AG09309 (cell line): ENCODE data around the gene PRKAG2.

Experiments
- DNase-seq: peaks from one replicate; pipeline ENCODE4 v3.0.0-alpha.2; 2010; ENCODE audit warnings: low read depth
- H3K4me3 ChIP-seq: 2 replicates; pipeline ENCODE4 v1.5.1; 2011; ENCODE audit warnings: mild to moderate bottlenecking, low read depth, low read length, moderate library complexity; ENCODE audit not compliant: control insufficient read depth
- TF ChIP-seq, protein P1 (sequence below): IDR thresholded peaks from 2 replicates; pipeline ENCODE4 v1.5.1; 2011; ENCODE audit warnings: mild to moderate bottlenecking, low read depth, low read length, inconsistent platforms; ENCODE audit not compliant: insufficient read depth, control insufficient read depth; ENCODE audit errors: missing control alignments

PRKAG2 gene

DNA sequence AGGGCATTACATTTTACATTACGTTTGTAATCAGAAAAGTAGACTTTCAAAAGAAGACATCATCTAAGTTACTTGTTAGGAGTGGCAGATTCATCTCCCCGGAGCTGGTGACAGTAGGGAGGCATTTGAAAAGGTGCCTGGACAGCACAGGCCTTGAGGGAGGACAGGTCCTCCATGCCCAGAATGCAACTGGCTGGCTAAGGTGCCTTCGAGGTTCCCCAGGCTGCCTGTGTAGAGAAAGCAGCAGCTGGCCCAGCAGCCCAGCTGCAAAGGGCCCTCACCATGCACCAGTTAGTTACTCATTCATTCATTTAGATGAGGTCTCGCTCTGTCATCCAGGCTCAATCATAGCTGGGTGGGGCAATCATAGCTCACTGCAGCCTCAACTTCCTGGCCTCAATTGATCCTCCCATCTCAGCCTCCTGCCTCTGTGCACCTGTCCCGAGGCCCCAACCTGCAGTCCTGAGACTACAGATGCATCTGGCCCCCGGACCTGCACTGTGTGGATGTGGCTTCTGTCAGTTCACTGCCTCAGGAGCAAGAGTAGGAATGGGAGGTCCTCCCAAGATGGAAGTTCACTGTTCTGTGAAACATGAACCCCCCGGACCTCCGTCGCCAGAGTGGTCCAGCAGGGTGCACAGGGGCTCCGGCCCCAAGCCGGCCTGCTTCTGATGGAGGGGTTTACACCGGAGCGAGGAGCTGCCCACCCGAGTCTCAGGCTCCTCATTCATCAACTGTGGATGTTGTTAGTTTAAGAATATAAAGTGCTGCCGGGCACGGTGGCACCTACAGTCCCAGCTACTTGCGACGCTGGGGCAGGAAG is 36.6 kb downstream of the PRKAG2 start:
- H3K4me3 ChIP-seq: no peak overlapping the region
- no peak for DNase-seq
- TF ChIP-seq, protein P1, sequence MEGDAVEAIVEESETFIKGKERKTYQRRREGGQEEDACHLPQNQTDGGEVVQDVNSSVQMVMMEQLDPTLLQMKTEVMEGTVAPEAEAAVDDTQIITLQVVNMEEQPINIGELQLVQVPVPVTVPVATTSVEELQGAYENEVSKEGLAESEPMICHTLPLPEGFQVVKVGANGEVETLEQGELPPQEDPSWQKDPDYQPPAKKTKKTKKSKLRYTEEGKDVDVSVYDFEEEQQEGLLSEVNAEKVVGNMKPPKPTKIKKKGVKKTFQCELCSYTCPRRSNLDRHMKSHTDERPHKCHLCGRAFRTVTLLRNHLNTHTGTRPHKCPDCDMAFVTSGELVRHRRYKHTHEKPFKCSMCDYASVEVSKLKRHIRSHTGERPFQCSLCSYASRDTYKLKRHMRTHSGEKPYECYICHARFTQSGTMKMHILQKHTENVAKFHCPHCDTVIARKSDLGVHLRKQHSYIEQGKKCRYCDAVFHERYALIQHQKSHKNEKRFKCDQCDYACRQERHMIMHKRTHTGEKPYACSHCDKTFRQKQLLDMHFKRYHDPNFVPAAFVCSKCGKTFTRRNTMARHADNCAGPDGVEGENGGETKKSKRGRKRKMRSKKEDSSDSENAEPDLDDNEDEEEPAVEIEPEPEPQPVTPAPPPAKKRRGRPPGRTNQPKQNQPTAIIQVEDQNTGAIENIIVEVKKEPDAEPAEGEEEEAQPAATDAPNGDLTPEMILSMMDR: no peak

DNA sequence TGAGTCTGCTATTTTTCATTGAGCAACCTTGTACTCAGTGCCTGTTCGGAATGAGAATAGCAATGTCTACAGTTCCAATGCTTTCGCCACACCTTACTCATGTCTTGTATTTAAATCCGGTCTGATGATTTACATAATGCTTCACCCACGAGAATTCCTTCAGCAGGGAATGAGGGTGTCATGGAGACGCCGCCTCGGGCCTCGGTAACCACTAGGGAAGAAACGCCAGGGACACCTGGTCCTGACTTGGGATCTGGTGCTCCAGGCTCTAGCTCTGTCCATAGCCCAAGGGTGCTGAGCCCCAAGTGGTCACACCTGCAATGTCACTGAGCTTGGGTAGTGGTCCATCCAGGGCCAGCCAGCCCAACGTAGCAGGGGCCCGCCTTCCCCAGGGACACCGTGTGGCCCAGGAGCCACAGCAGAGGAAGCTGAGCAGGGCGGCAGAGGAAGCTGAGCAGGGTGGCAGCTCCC is 37.4 kb downstream of the PRKAG2 start:
- no peak overlapping the region for H3K4me3 ChIP-seq
- TF ChIP-seq, protein P1: no peak
- no peak for DNase-seq

DNA sequence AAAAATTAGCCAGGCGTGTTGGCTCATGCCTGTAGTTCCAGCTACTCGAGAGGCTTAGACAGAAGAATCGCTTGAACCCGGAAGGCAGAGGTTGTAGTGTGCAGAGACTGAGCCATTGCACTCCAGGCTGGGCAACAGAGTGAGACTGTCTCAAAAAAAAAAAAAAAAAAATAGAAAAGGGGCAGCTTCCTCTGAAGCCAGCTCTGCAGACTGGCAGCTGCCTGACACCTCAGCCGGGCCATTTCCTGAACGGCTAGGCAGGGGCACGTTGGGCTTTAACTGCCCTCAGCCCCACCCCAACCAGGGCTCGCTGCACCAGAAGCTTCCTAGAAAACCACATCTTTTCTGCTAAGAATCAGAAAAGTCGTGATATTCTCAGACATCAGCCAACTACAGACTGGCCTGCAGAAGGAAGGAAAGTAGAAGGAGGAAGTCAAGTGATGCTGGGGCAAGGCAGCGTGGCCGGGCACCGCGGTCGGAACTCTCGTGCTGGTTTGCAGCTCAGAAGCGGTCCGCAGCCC is 38.0 kb downstream of the PRKAG2 start:
- no peak for DNase-seq
- no peak overlapping the region for H3K4me3 ChIP-seq
- TF ChIP-seq, protein P1: no peak

DNA sequence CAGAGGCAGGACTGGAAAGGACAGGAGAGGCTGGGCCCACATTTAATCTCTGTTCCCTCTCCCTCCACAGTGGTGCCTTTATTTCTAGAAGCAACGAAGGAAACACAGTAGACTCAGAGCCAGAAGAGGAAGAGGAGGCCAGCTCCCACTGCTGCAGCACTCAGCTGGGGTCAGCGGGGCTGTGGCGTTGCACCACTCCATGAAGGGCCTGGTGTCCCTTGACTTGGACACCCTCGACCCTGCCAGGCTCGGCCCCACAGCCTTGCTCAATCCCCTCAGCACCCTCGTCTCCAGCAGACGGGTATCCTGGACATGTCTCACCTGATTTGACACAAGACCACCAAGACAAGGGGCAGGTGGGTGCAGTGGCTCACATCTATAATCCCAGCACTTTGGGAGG is 38.8 kb downstream of the PRKAG2 start:
- no peak overlapping the region for H3K4me3 ChIP-seq
- TF ChIP-seq, protein P1: no peak
- DNase-seq: no peak

DNA sequence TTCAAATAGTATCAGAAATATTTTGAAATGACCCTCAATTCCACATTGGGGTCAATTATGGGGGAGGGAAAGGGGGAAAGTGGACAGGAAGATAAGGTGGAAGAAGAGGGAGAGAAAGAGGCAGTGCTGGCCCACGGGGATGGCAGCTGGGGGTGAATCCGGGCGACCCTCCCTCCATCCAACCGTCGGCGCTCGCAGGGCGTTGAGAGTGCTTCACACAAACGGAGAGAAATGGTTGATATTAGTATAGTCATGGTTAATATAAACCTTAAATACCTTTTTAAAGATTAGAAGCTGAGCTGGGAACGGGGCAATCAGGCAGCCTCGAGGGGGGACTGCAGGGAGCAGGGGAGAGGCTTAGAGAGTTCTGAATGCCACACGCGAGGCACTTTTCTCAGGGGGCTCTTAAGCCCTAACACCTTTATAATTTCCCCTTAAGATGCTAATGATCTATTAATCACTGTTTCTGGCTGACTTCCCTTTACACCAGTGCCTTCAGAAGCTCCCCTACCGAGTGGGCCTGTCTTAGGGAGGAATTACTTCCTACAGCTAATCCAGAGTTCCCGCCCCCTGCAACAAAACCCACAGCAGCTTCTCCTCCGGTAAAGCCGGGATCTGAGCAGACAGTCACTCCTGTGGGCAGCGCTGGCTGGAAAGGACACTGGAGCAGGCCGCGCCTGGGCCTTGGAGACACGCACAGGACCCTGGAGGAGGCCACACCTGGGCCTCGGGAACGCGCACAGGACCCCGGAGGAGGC is 39.5 kb downstream of the PRKAG2 start:
- no peak for DNase-seq
- TF ChIP-seq, protein P1: no peak
- H3K4me3 ChIP-seq: no peak overlapping the region

DNA sequence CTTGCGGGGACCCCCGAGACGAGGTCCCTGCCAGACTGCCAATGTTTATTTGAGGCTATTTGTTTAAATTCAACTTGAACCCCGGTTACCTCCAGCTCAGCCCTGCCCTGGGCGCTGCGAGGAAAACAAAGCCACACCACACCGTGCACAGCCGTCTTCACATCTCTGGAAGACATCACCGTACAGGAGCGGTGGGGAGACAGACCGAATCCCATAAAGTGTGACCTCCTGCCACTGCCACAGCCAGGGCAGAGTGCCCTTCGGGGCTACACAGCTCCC is 40.0 kb downstream of the PRKAG2 start:
- H3K4me3 ChIP-seq: no peak overlapping the region
- no peak for DNase-seq
- TF ChIP-seq, protein P1: no peak
